K562 (cell line): ENCODE measurements around the gene APOL4. TPM values are rescaled to one million over a fixed set of nuclear protein-coding genes. Genes with fewer than 3 reads are reported as not detected.
"Not testable (repeated sequence)": the region's sequence is repeated elsewhere in the genome, so short reads cannot be mapped to it uniquely, and the experiment has no call there.

Source experiments
- ATAC-seq: fragments of 200-7000 bp; cut with Tn5 transposase; 3 replicates; pipeline ENCODE4 v1.9.1; 2020; ENCODE audit warnings: moderate library complexity
- BruUV-seq: library from RNA; stranded (reverse); fragments of 400-500 nt; replicated peaks from 2 replicates; lab custom pipeline; 2021; lab: Mats Ljungman, UMichigan
- CTCF ChIA-PET: fragments of 300-600 bp; formaldehyde crosslinking; extraction: SDS; loops from one replicate; lab custom pipeline; 2021; ENCODE audit warnings: low intra/inter-chr PET ratio; lab: Yijun Ruan, JAX
- POLR2A ChIA-PET: fragments of 300-600, 350-650 bp; sonication (Branson Sonifier 250); formaldehyde crosslinking; extraction: SDS; loops from one replicate; lab custom pipeline; 2021; ENCODE audit warnings: antibody characterized with exemption, inconsistent platforms; lab: Yijun Ruan, JAX
- DNase-seq, 4 experiments: peaks; one replicate each; pipeline versions ENCODE4 v3.0.0 to v3.0.0-alpha.2; 2011 to 2018; ENCODE audit warnings: low spot score in 3 of 4, mixed read lengths in 3 of 4; ENCODE audit errors: extremely low read depth in 1 of 4
- FAIRE-seq: peaks from 2 replicates; lab custom pipeline; 2011; peaks lifted over from hg19 to GRCh38; lab: Jason Lieb, UNC
- H2AFZ ChIP-seq: 2 replicates; pipeline ENCODE4 v1.6.0; 2011; ENCODE audit warnings: low read depth, low read length, control low read depth, inconsistent platforms
- H3K27ac ChIP-seq: fragments of 200-600 bp; 3 replicates; pipeline ENCODE4 v1.8.0; 2011; ENCODE audit warnings: low read depth, mild to moderate bottlenecking, control low read depth, inconsistent platforms, low read length, moderate library complexity, mixed read lengths; ENCODE audit errors: extremely low read depth
- H3K27me3 ChIP-seq, 2 experiments: fragments of 300-600 bp in 1 of 2; 2 replicates in 1 of 2; 3 replicates in 1 of 2; pipeline versions ENCODE4 v1.6.0 to v1.8.0; 2011; ENCODE audit warnings: inconsistent platforms in 2 of 2, low read length in 2 of 2, mild to moderate bottlenecking in 1 of 2, mixed read lengths in 1 of 2, moderate library complexity in 1 of 2; ENCODE audit not compliant: control insufficient read depth in 2 of 2, insufficient read depth in 2 of 2
- H3K36me3 ChIP-seq: fragments of 300-600 bp; 3 replicates; pipeline ENCODE4 v1.8.0; 2011; ENCODE audit warnings: mild to moderate bottlenecking, low read length, inconsistent platforms; ENCODE audit not compliant: control insufficient read depth, insufficient read depth
- H3K4me1 ChIP-seq, 2 experiments: fragments of 200-600 bp in 1 of 2; replicated peaks in 1 of 2; 2 replicates in 1 of 2; 3 replicates in 1 of 2; pipeline versions ENCODE4 v1.5.1 to v1.8.0; 2011; ENCODE audit warnings: inconsistent platforms in 2 of 2, low read length in 2 of 2, mild to moderate bottlenecking in 1 of 2, mixed read lengths in 1 of 2, moderate library complexity in 1 of 2; ENCODE audit not compliant: control insufficient read depth in 2 of 2, insufficient read depth in 2 of 2
- H3K4me2 ChIP-seq: 2 replicates; pipeline ENCODE4 v1.6.1; 2011; ENCODE audit warnings: low read length, control low read depth, inconsistent platforms, mixed read lengths; ENCODE audit not compliant: insufficient read depth
- H3K4me3 ChIP-seq: fragments of 200-600 bp; sonication (generic), shearing (Covaris generic); 2 replicates; pipeline ENCODE4 v1.5.1; 2016; ENCODE audit warnings: control low read depth, inconsistent platforms
- H3K79me2 ChIP-seq: fragments of 200-600 bp; 3 replicates; pipeline ENCODE4 v1.8.0; 2011; ENCODE audit warnings: low read length, inconsistent platforms; ENCODE audit not compliant: control insufficient read depth, insufficient read depth
- H3K9ac ChIP-seq, 2 experiments: 2 replicates each; pipeline versions ENCODE4 v1.6.0 to v1.6.1; 2011; ENCODE audit warnings: low read depth in 2 of 2, low read length in 2 of 2, control low read depth in 1 of 2, inconsistent platforms in 1 of 2, mild to moderate bottlenecking in 1 of 2, mixed read lengths in 1 of 2; ENCODE audit not compliant: insufficient read depth in 1 of 2
- H3K9me1 ChIP-seq: one replicate; pipeline ENCODE4 v1.6.0; 2011; ENCODE audit warnings: inconsistent platforms, mild to moderate bottlenecking, low read length, moderate library complexity; ENCODE audit not compliant: control insufficient read depth, insufficient read depth
- H3K9me3 ChIP-seq: replicated peaks from 2 replicates; pipeline ENCODE4 v1.5.1; 2011; ENCODE audit warnings: low read depth, low read length, inconsistent platforms; ENCODE audit not compliant: control insufficient read depth, insufficient read depth
- H4K20me1 ChIP-seq: replicated peaks from 2 replicates; pipeline ENCODE4 v1.6.1; 2011; ENCODE audit warnings: low read length, inconsistent platforms, mixed read lengths; ENCODE audit not compliant: control insufficient read depth, insufficient read depth
- CHD4 ChIP-seq: fragments of 200-600 bp; sonication (generic); IDR thresholded peaks from 3 replicates; pipeline ENCODE4 v1.6.1; 2012; ENCODE audit warnings: low read depth, mild to moderate bottlenecking, mixed read lengths, low read length, inconsistent platforms; ENCODE audit not compliant: insufficient read depth, insufficient replicate concordance, poor library complexity, severe bottlenecking
- GATAD2B ChIP-seq: fragments of 450-650 bp; IDR thresholded peaks from 2 replicates; pipeline ENCODE4 v1.6.1; 2017; ENCODE audit warnings: mild to moderate bottlenecking, borderline replicate concordance
- NCOR1 ChIP-seq: fragments of 450-650 bp; IDR thresholded peaks from 2 replicates; pipeline ENCODE4 v1.6.1; 2016; ENCODE audit warnings: mild to moderate bottlenecking, moderate library complexity
- NFRKB ChIP-seq: fragments of 450-650 bp; IDR thresholded peaks from 2 replicates; pipeline ENCODE4 v1.6.1; 2016; ENCODE audit warnings: low read depth
- U2AF1 ChIP-seq: fragments of 200-400 bp; formaldehyde crosslinking; optimal IDR thresholded peaks from 2 replicates; pipeline ENCODE3; 2017; ENCODE audit warnings: mild to moderate bottlenecking, low read depth, low read length, moderate library complexity
- ZNF561 ChIP-seq: fragments of 450-650 bp; formaldehyde crosslinking; conservative IDR thresholded peaks from 2 replicates; pipeline ENCODE4 v1.4.0; 2020; ENCODE audit warnings: mild to moderate bottlenecking, moderate library complexity
- WGBS: fragments of 100-300 bp; shearing (Covaris generic); methylation state at CpG from one replicate; pipeline ENCODE4 v1.1.6; 2016; ENCODE audit warnings: low coverage, mixed read lengths; ENCODE audit not compliant: insufficient coverage; ENCODE audit errors: missing lambda C conversion rate; 5-methylcytosine and 5-hydroxymethylcytosine counted together
- in situ Hi-C: fragments of 300-500 bp; cut with MboI; formaldehyde crosslinking; loops from 4 replicates; pipeline ENCODE4 v1.15.0; 2018; ENCODE audit warnings: inconsistent platforms, mixed read lengths
- intact Hi-C: fragments of 100-400 bp; cut with micrococcal nuclease; formaldehyde crosslinking; loops from 2 replicates; pipeline ENCODE4 v1.14.2; 2022
- polyA plus RNA-seq, 8 experiments: library from polyadenylated mRNA; depleted of rRNA in 4 of 8; stranded (reverse) in 5 of 8; unstranded in 3 of 8; fragments of >200 nt; fragmentation: Nextera tagmentation in 2 of 8; fragmentation: Illumina TruSeq in 1 of 8; extraction: Ambion mirVana in 2 of 8; extraction: Trizol in 1 of 8; gene quantifications; 2 replicates each; pipeline versions ENCODE4 v1.2.1 to v1.2.3, GENCODE V29; 2011 to 2014; ENCODE audit warnings: inconsistent platforms in 1 of 8, missing spikeins in 1 of 8
- total RNA-seq, 7 experiments: library from RNA; depleted of rRNA in 6 of 7; stranded (reverse); fragments of >200 nt in 6 of 7; fragmentation: Illumina TruSeq in 2 of 7; extraction: Trizol in 2 of 7; gene quantifications; 2 replicates each; pipeline versions ENCODE4 v1.2.1 to v1.2.3, GENCODE V29; 2011 to 2021; ENCODE audit warnings: low replicate concordance in 1 of 7
- TF ChIP-seq, protein P1 (sequence below): fragments of 450-650 bp; IDR thresholded peaks from 2 replicates; pipeline ENCODE4 v1.6.1; 2016; ENCODE audit warnings: mild to moderate bottlenecking, moderate library complexity
- TF ChIP-seq, protein P2 (sequence below): IDR thresholded peaks from 3 replicates; pipeline ENCODE4 v1.6.1; 2011; ENCODE audit warnings: borderline replicate concordance, mild to moderate bottlenecking; ENCODE audit not compliant: insufficient read length, insufficient read depth

APOL4 gene
- total and polyA plus RNA-seq, 9 of the 15 experiments (the other 6 are each of a cell fraction or from before 2014, with no cell fraction given), result 6.5 to 15.0 (median 9.8) TPM

DNA sequence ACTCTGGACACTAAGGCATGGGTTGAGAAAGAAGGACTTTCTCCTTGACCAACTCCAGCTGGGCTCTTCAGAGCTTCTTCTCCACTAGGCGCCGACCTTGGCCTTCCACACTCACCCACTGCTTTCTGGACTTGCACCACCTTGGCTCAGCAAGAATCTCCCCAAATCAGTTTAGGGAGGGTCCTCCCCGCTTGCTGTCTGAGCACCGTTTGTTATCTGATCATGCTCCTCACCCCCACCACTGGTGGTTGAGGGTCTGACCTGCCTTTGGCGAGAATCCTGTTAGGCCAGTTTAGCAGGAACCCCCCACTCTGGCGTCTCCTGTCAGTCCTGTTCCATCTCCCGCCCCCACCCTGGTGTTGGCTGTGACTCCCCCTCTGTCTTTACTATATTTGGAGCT lies 27.3 kb upstream of the APOL4 start (continued):
- TF ChIP-seq, protein P1, sequence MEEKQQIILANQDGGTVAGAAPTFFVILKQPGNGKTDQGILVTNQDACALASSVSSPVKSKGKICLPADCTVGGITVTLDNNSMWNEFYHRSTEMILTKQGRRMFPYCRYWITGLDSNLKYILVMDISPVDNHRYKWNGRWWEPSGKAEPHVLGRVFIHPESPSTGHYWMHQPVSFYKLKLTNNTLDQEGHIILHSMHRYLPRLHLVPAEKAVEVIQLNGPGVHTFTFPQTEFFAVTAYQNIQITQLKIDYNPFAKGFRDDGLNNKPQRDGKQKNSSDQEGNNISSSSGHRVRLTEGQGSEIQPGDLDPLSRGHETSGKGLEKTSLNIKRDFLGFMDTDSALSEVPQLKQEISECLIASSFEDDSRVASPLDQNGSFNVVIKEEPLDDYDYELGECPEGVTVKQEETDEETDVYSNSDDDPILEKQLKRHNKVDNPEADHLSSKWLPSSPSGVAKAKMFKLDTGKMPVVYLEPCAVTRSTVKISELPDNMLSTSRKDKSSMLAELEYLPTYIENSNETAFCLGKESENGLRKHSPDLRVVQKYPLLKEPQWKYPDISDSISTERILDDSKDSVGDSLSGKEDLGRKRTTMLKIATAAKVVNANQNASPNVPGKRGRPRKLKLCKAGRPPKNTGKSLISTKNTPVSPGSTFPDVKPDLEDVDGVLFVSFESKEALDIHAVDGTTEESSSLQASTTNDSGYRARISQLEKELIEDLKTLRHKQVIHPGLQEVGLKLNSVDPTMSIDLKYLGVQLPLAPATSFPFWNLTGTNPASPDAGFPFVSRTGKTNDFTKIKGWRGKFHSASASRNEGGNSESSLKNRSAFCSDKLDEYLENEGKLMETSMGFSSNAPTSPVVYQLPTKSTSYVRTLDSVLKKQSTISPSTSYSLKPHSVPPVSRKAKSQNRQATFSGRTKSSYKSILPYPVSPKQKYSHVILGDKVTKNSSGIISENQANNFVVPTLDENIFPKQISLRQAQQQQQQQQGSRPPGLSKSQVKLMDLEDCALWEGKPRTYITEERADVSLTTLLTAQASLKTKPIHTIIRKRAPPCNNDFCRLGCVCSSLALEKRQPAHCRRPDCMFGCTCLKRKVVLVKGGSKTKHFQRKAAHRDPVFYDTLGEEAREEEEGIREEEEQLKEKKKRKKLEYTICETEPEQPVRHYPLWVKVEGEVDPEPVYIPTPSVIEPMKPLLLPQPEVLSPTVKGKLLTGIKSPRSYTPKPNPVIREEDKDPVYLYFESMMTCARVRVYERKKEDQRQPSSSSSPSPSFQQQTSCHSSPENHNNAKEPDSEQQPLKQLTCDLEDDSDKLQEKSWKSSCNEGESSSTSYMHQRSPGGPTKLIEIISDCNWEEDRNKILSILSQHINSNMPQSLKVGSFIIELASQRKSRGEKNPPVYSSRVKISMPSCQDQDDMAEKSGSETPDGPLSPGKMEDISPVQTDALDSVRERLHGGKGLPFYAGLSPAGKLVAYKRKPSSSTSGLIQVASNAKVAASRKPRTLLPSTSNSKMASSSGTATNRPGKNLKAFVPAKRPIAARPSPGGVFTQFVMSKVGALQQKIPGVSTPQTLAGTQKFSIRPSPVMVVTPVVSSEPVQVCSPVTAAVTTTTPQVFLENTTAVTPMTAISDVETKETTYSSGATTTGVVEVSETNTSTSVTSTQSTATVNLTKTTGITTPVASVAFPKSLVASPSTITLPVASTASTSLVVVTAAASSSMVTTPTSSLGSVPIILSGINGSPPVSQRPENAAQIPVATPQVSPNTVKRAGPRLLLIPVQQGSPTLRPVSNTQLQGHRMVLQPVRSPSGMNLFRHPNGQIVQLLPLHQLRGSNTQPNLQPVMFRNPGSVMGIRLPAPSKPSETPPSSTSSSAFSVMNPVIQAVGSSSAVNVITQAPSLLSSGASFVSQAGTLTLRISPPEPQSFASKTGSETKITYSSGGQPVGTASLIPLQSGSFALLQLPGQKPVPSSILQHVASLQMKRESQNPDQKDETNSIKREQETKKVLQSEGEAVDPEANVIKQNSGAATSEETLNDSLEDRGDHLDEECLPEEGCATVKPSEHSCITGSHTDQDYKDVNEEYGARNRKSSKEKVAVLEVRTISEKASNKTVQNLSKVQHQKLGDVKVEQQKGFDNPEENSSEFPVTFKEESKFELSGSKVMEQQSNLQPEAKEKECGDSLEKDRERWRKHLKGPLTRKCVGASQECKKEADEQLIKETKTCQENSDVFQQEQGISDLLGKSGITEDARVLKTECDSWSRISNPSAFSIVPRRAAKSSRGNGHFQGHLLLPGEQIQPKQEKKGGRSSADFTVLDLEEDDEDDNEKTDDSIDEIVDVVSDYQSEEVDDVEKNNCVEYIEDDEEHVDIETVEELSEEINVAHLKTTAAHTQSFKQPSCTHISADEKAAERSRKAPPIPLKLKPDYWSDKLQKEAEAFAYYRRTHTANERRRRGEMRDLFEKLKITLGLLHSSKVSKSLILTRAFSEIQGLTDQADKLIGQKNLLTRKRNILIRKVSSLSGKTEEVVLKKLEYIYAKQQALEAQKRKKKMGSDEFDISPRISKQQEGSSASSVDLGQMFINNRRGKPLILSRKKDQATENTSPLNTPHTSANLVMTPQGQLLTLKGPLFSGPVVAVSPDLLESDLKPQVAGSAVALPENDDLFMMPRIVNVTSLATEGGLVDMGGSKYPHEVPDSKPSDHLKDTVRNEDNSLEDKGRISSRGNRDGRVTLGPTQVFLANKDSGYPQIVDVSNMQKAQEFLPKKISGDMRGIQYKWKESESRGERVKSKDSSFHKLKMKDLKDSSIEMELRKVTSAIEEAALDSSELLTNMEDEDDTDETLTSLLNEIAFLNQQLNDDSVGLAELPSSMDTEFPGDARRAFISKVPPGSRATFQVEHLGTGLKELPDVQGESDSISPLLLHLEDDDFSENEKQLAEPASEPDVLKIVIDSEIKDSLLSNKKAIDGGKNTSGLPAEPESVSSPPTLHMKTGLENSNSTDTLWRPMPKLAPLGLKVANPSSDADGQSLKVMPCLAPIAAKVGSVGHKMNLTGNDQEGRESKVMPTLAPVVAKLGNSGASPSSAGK, result no peak
- TF ChIP-seq GATAD2B (no peak), NFRKB (no peak), CHD4 (no peak), U2AF1 (no peak), NCOR1 (no peak), ZNF561 (CRISPR knock-in tag) (no peak)
- TF ChIP-seq, protein P2, sequence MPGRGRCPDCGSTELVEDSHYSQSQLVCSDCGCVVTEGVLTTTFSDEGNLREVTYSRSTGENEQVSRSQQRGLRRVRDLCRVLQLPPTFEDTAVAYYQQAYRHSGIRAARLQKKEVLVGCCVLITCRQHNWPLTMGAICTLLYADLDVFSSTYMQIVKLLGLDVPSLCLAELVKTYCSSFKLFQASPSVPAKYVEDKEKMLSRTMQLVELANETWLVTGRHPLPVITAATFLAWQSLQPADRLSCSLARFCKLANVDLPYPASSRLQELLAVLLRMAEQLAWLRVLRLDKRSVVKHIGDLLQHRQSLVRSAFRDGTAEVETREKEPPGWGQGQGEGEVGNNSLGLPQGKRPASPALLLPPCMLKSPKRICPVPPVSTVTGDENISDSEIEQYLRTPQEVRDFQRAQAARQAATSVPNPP, result no peak

DNA sequence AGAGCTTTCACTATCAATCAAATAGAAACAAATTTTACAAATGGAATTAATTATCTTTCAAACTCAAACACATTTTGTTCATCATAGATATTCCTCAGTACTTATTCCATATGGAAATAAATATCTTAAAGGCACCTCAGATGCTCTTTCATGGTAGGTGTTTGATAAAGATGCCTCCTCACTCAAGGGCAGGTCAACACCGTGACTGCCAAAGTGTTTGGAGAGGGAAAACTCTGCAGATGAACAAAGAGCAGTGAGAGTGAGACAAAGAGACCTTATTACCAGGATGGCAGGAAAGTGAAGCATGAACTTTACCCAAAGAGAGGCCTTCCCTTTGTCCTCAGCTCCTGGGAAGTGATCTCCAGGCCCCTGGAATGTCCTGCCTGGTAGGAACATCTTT lies 26.8 kb upstream of the APOL4 start:
- H3K9ac ChIP-seq, H3K9me1 ChIP-seq, ATAC-seq, in situ Hi-C loops, H3K27ac ChIP-seq, DNase-seq, H3K4me2 ChIP-seq, H3K79me2 ChIP-seq, H4K20me1 ChIP-seq, H3K27me3 ChIP-seq, H2AFZ ChIP-seq, H3K9me3 ChIP-seq, H3K4me3 ChIP-seq, FAIRE-seq, intact Hi-C loops, BruUV-seq, CTCF ChIA-PET, H3K4me1 ChIP-seq: not testable (repeated sequence)
- POLR2A ChIA-PET, result interaction anchor here (0.9 to 1.8 kb wide), 2 partner anchors 11 to 53 kb away, joined by 3 to 8 read pairs; partner anchors contain the start of gene APOL2
- peaks cover 21% of the 10 kb centered on the region; the same call in 1 of the 3 replicates for H3K36me3 ChIP-seq
- WGBS, result 90% methylated on average over 1 of the region's 1 CpG
